GM19438 (cell line): ENCODE measurements around the gene TMEM240.
A peak's percentile ranks its signal among the peaks of the same experiment; 100 is the strongest.
"Not testable (repeated sequence)": the region's sequence is repeated elsewhere in the genome, so short reads cannot be mapped to it uniquely, and the experiment has no call there.

Experiments
- ATAC-seq: cut with Tn5 transposase; IDR thresholded peaks from one replicate; pipeline ENCODE4 v1.9.1; 2021; ENCODE audit warnings: low read depth; ENCODE audit not compliant: unreplicated experiment

The TMEM240 gene

DNA sequence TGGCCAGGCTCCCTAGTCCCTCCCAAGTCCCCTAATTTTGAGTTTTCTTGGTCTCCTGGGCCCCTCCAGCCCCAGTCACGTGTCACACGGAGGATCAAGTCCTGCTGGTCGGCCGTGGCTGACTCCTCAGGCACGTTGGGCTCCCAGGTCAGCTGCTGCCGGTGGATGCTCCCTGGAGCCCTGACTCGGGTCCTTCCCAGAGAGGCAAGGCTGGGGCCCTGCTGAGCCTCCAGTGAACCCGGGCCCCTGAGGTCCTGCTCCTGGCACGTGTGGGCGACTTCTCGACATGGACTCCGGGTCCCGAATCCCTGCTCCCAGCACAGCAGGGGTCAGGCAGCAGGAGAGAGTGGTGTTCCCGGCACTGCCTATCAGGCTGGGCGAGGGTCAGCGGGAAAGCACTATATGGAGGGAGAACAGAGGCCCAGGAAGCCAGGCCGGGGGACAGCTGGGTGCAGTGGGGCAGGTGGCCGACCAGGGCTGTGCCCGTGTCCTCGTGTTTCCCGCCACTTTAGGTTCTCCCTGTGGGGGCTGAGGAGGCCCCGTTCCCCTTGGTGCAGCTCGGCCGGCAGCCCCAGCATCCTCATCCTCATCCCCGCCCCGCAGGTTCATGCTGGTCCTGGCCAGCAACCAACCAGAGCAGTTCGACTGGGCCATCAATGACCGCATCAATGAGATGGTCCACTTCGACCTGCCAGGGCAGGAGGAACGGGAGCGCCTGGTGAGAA is 13.2 kb downstream of the TMEM240 start:
- no peak for ATAC-seq

DNA sequence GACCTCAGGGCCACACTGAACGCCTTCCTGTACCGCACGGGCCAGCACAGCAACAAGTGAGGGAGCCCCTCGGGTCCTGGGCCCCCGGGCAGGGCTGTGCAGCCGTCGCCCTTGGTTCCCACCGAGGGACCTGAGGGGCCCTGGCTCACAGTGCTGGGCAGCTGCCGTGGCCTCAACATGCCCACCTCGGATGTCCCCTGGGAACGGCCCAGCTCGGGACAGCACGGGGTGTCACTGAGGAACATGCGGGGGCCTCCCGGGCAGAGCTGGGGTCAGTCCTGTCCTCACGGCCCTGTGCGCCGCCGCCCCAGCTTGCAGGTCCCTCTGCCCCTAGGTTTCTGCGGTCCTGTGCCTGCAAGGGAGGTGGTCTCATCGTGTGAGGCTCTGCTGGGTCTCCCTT is 13.9 kb downstream of the TMEM240 start:
- not testable (repeated sequence) for ATAC-seq

- not testable (repeated sequence) for ATAC-seq
Observed at GRCh38 chr1:1524750-1525383, 15.6 kb downstream of the TMEM240 start.

DNA sequence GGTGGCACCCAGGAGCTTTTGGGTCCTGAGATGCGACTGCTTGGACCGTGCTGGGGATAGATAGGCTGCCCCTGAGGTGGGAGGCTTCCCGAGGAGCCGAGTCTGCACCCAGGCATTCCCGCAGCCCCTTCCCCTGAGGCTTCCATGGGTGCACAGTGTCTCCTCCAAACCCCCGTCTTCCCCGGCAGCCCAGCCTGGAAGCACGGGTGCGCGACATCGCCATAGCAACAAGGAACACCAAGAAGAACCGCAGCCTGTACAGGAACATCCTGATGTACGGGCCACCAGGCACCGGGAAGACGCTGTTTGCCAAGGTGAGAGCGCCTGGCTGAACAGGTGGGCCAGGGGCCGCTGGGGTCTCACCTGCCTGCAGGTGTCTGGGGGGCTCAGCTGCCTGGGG is 16.8 kb downstream of the TMEM240 start:
- ATAC-seq: not testable (repeated sequence)

GRCh38 chr1:1523226-1523625 is 17.2 kb downstream of the TMEM240 start:
- ATAC-seq: not testable (repeated sequence)

- ATAC-seq: not testable (repeated sequence)
Observed at GRCh38 chr1:1522536-1522935, 17.9 kb downstream of the TMEM240 start.

GRCh38 chr1:1521331-1521730 is 19.1 kb downstream of the TMEM240 start:
- no peak for ATAC-seq

GRCh38 chr1:1519805-1520505 is 20.5 kb downstream of the TMEM240 start:
- not testable (repeated sequence) for ATAC-seq

- ATAC-seq: not testable (repeated sequence)
Observed at GRCh38 chr1:1518621-1519007, 21.8 kb downstream of the TMEM240 start.

GRCh38 chr1:1517973-1518620 is 22.3 kb downstream of the TMEM240 start:
- ATAC-seq: no peak

- not testable (repeated sequence) for ATAC-seq
Observed at GRCh38 chr1:1516923-1517322, 23.5 kb downstream of the TMEM240 start.

- not testable (repeated sequence) for ATAC-seq
Observed at GRCh38 chr1:1514376-1514775, 26.0 kb downstream of the TMEM240 start.

DNA sequence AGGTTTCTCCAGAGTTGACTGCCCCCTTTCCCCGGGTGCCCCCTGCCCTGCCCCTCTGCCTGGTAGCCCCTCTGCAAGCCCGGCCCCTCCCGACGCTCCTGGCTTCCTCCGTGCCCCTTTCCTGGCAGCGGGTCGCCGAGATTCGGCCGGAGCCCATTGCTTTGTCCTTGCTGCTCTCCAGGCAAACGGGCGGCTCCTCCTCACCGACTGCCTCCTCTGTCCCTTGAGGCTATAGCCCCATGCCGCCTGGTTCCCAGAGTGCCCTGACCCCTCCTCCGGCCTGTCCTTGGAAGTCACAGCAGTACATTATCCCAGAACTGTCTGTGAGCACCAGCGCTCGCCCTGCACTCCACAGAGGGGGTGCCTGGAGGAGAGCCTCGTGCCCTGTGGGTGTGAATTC is 26.7 kb downstream of the TMEM240 start:
- not testable (repeated sequence) for ATAC-seq

GRCh38 chr1:1512425-1512824 is 28.0 kb downstream of the TMEM240 start:
- ATAC-seq: not testable (repeated sequence)

DNA sequence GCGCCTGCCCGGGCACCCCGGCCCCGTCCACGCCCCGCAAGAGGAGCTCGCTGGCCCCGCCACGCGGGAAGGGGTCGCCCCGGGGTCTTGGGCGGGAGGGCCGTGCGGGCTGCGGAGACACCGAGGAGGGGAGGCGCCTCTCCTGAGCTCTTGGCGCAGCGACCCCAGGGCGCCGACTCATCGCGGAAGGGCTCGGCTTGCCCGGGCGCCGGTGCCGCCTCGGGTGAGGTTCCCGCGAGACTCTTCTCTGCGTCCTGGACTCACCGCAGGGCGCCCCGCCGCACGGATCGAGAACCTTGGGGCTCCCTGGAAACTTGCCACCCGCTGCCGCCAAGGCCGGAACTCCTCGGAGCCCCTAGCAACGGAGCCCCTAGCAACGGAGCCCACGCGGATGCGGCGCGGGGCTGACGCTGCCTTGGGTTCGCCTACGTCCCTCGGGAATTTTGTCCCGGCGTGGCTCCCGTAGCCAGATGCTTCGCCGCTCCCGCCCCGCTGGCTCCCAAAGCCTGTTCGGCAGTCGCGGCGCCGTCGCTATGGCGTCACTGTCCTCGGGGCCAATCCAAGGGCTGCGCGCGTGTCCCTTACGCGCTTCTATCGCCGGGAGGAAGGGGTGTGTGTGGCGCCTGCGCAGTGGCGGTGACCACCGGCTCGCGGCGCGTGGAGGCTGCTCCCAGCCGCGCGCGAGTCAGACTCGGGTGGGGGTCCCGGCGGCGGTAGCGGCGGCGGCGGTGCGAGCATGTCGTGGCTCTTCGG is 28.7 kb downstream of the TMEM240 start, which contains the start of gene ATAD3A:
Gene ATAD3A, plus strand, starts transcription at position 630 of the 753 bp plus-strand sequence. Its CDS starts 107 bp downstream, at position 737.
- peak; percentile 87 for ATAC-seq

- ATAC-seq: no peak
Observed at GRCh38 chr1:1510912-1511532, 29.4 kb downstream of the TMEM240 start.

DNA sequence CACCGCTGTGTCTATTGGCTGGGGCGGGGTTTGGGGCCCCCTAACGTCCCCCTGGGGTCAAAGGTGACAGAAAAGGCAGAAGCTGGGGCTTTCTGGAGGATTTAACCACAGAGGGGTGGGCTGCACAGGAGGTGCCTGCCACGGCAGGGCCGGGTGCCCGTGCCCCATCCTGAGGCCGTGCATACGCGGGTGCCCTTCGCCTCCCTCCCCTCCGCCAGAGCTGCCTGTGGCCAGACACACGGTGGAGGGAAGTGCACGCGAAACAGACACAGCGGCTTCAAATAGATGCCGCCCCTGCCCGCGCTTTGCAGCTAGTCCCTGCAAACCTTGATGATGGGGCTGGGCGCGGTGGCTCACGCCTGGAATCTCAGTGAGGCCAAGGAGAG is 31.0 kb downstream of the TMEM240 start:
- ATAC-seq: not testable (repeated sequence)

GRCh38 chr1:1508775-1509464 is 31.5 kb downstream of the TMEM240 start:
- ATAC-seq: not testable (repeated sequence)

DNA sequence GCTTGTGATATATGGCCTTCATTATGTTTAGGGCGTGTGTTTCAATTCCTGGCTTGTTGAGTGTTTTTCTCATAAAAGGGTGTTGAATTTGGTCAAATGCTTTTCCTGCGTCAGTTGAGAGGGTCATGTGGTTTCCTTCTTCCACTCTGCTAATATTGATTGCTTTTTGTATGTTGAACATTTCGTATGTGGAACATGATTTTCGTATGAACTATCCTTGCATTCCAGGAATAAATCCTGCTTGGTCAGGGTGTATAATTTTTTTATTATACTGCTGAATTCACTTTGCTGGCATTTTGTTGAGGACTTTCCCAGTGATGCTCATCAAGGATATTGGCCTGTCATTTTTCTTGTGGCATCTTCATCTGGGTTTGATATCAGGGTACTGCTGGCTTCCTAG is 33.1 kb downstream of the TMEM240 start:
- ATAC-seq: no peak
